B cell (primary cell): ENCODE measurements around the gene MSTN. TPM values are rescaled to one million over a fixed set of nuclear protein-coding genes. Genes with fewer than 3 reads are reported as not detected.

Experiments used
- ATAC-seq: fragments of 200-7000 bp; cut with Tn5 transposase; one replicate; pipeline ENCODE4 v1.10.0; 2021; ENCODE audit warnings: low read depth, mild to moderate bottlenecking, moderate number of reproducible peaks, moderate library complexity
- CTCF ChIA-PET: fragments of 350-600 bp; sonication (Branson Sonifier 250); formaldehyde crosslinking; loops from one replicate; lab custom pipeline; 2021; ENCODE audit warnings: antibody characterized with exemption, inconsistent platforms; lab: Charles Lee
- POLR2A ChIA-PET: fragments of 350-600 bp; sonication (Branson Sonifier 250); formaldehyde crosslinking; loops from one replicate; lab custom pipeline; 2021; ENCODE audit warnings: antibody characterized with exemption; lab: Charles Lee
- DNase-seq: peaks from one replicate; pipeline ENCODE4 v3.0.0; 2013
- H2AFZ ChIP-seq: 2 replicates; pipeline ENCODE4 v1.6.1; 2012; ENCODE audit warnings: mild to moderate bottlenecking, low read depth, low read length; ENCODE audit not compliant: insufficient read depth, poor library complexity, severe bottlenecking
- H3K27ac ChIP-seq, 2 donors: 1 replicate in 1 of 2; 2 replicates in 1 of 2; pipeline ENCODE4 v1.5.1; 2012 to 2013; ENCODE audit warnings: low read length in 2 of 2, mild to moderate bottlenecking in 2 of 2, moderate library complexity in 1 of 2
- H3K27me3 ChIP-seq, 4 experiments: fragments of 200-600 bp in 1 of 4; sonication (generic) in 1 of 4; replicated peaks in 1 of 4; 1 replicate in 2 of 4; 2 replicates in 2 of 4; pipeline versions ENCODE4 v1.6.1 to v1.7.0; 2013 to 2016; ENCODE audit warnings: low read length in 3 of 4, mild to moderate bottlenecking in 2 of 4, mixed read lengths in 1 of 4, moderate library complexity in 1 of 4; ENCODE audit not compliant: insufficient read depth in 4 of 4, control insufficient read depth in 3 of 4; ENCODE audit errors: control extremely low read depth in 1 of 4
- H3K36me3 ChIP-seq, 2 experiments: replicated peaks in 1 of 2; 1 replicate in 1 of 2; 2 replicates in 1 of 2; pipeline versions ENCODE4 v1.6.1 to v1.7.1; 2013; ENCODE audit warnings: low read length in 1 of 2; ENCODE audit not compliant: insufficient read depth in 2 of 2, control insufficient read depth in 1 of 2; ENCODE audit errors: control extremely low read depth in 1 of 2, extremely low read depth in 1 of 2
- H3K4me1 ChIP-seq, 2 donors: fragments of 200-600 bp in 1 of 2; sonication (generic) in 1 of 2; 1 replicate in 1 of 2; 2 replicates in 1 of 2; pipeline versions ENCODE4 v1.5.1 to v1.6.1; 2013 to 2017; ENCODE audit warnings: low read length in 2 of 2; ENCODE audit not compliant: control insufficient read depth in 2 of 2, insufficient read depth in 2 of 2
- H3K4me2 ChIP-seq: replicated peaks from 2 replicates; pipeline ENCODE3; 2012; ENCODE audit warnings: mild to moderate bottlenecking, low read depth, low read length; ENCODE audit not compliant: poor library complexity, severe bottlenecking
- H3K4me3 ChIP-seq, 5 experiments: fragments of 200-600 bp in 1 of 5; sonication (generic) in 1 of 5; 1 replicate in 3 of 5; 2 replicates in 2 of 5; pipeline versions ENCODE4 v1.5.1 to v1.7.0; 2011 to 2016; ENCODE audit warnings: low read length in 4 of 5, mild to moderate bottlenecking in 4 of 5, low read depth in 2 of 5, control low read depth in 1 of 5, moderate library complexity in 1 of 5; ENCODE audit not compliant: insufficient read depth in 1 of 5; ENCODE audit errors: control extremely low read depth in 1 of 5, extremely low read depth in 1 of 5
- H3K79me2 ChIP-seq: fragments of 200-600 bp; sonication (generic); one replicate; pipeline ENCODE4 v1.6.0; 2016; ENCODE audit warnings: low read length; ENCODE audit not compliant: control insufficient read depth, insufficient read depth
- H3K9ac ChIP-seq: fragments of 200-600 bp; sonication (generic); 2 replicates; pipeline ENCODE4 v1.6.1; 2017; ENCODE audit warnings: mild to moderate bottlenecking, low read length, moderate library complexity
- H3K9me3 ChIP-seq, 3 donors: one replicate each; pipeline versions ENCODE4 v1.6.1 to v1.7.1; 2013; ENCODE audit warnings: low read length in 2 of 3; ENCODE audit not compliant: control insufficient read depth in 2 of 3, insufficient read depth in 1 of 3; ENCODE audit errors: control extremely low read depth in 1 of 3
- H4K20me1 ChIP-seq: 2 replicates; pipeline ENCODE4 v1.6.0; 2012; ENCODE audit warnings: mild to moderate bottlenecking, low read length; ENCODE audit not compliant: insufficient read depth, control insufficient read depth, poor library complexity, severe bottlenecking
- H3K27ac Mint-ChIP-seq: one replicate; pipeline ENCODE4 v1.8.0; 2021; ENCODE audit warnings: mixed read lengths
- H3K27me3 Mint-ChIP-seq: one replicate; pipeline ENCODE4 v1.8.0; 2021; ENCODE audit warnings: mixed read lengths
- H3K4me1 Mint-ChIP-seq: one replicate; pipeline ENCODE4 v1.8.0; 2021; ENCODE audit warnings: mixed read lengths
- H3K4me3 Mint-ChIP-seq: one replicate; pipeline ENCODE4 v1.8.0; 2021; ENCODE audit warnings: mixed read lengths
- H3K9me3 Mint-ChIP-seq: one replicate; pipeline ENCODE4 v1.8.0; 2022; ENCODE audit warnings: mixed read lengths; ENCODE audit not compliant: insufficient read depth
- CTCF ChIP-seq: fragments of 200-600 bp; IDR thresholded peaks from one replicate; pipeline ENCODE4 v1.8.0; 2022; ENCODE audit warnings: antibody characterized with exemption, mild to moderate bottlenecking
- EZH2 ChIP-seq: IDR thresholded peaks from 2 replicates; pipeline ENCODE4 v1.6.1; 2012; ENCODE audit warnings: borderline replicate concordance, low read depth, mild to moderate bottlenecking, moderate library complexity, low read length; ENCODE audit not compliant: insufficient read depth, poor library complexity, severe bottlenecking
- WGBS: methylation state at CpG from one replicate; pipeline ENCODE4 v1.1.5; 2013; ENCODE audit warnings: missing lambda C conversion rate; ENCODE audit not compliant: insufficient coverage; 5-methylcytosine and 5-hydroxymethylcytosine counted together
- intact Hi-C: fragments of 100-400 bp; cut with micrococcal nuclease; formaldehyde crosslinking; loops from one replicate; pipeline ENCODE4 v1.10.0; 2022
- polyA plus RNA-seq: library from polyadenylated mRNA; depleted of rRNA; stranded (reverse); fragments of >200 nt; gene quantifications from 2 replicates; pipeline ENCODE4 v1.2.3, GENCODE V29; 2012
- total RNA-seq, 2 donors: library from RNA; stranded (reverse); fragments of 120-200 nt in 1 of 2; gene quantifications; 1 replicate in 1 of 2; 2 replicates in 1 of 2; pipeline versions ENCODE4 v1.2.3 to v1.2.4, GENCODE V29; 2013 to 2022

MSTN gene
- total and polyA plus RNA-seq, 2 donors (not counting 1 experiment from before 2014, with no cell fraction given) = 0.07 TPM; not detected in 1

DNA sequence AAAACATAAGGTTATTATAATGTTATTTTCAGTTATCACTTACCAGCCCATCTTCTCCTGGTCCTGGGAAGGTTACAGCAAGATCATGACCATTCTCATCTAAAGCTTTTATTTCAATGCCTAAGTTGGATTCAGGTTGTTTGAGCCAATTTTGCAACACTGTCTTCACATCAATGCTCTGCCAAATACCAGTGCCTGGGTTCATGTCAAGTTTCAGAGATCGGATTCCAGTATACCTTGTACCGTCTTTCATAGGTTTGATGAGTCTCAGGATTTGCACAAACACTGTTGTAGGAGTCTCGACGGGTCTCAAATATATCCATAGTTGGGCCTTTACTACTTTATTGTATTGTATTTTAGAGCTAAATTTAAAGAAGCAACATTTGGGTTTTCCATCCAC, 2.5 kb downstream of the MSTN start:
- H3K27ac ChIP-seq = no peak overlapping the region
- no peak for ATAC-seq
- H3K4me1 Mint-ChIP-seq = no peaks in the 10 kb centered on the region
- no peak for DNase-seq
- H3K9me3 Mint-ChIP-seq = no peaks in the 10 kb centered on the region
- H4K20me1 ChIP-seq = no peaks in the 10 kb centered on the region
- ChIA-PET POLR2A (no interaction called here), CTCF (interaction anchor here (0.9 to 1.1 kb wide), 2 partner anchors 10 to 11 kb away, joined by 3 read pairs; no protein-coding TSS in a partner anchor)
- no peak overlapping the region for H3K9ac ChIP-seq
- no peaks in the 10 kb centered on the region for H3K79me2 ChIP-seq
- H3K4me1 ChIP-seq = no peaks in the 10 kb centered on the region
- H3K4me3 ChIP-seq = no peak overlapping the region
- TF ChIP-seq EZH2 (no peak), CTCF (no peak)
- no peak overlapping the region for H3K4me2 ChIP-seq
- no peaks in the 10 kb centered on the region for H3K9me3 ChIP-seq
- WGBS = 100% methylated on average over 2 of the region's 4 CpGs
- no peaks in the 10 kb centered on the region for H3K27me3 ChIP-seq
- H3K27ac Mint-ChIP-seq = no peak overlapping the region
- H2AFZ ChIP-seq = no peak overlapping the region
- H3K36me3 ChIP-seq = no peaks in the 10 kb centered on the region
- intact Hi-C loops = no loop called here
- H3K27me3 Mint-ChIP-seq = no peaks in the 10 kb centered on the region
- H3K4me3 Mint-ChIP-seq = no peak overlapping the region

DNA sequence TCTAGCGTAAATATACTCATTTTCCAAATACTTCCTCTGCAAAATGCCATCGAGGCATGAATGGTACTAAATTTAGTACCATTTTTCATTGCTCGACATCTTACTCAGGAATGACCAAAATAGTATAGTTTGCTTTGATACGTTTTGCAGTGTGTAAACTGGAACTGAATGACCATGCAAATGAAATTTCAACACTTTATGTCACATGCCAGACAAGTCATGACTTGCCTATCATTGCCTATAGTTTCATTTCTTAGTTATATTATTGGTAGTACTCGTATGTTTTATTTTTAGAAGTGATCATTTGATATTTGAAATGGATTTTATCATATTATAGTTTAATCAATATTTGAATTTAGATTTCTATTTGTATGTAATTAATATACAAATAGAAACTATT, 9.1 kb downstream of the MSTN start:
- no peak overlapping the region for H3K27ac ChIP-seq
- no peaks in the 10 kb centered on the region for H3K27me3 ChIP-seq
- no peak overlapping the region for H3K4me3 Mint-ChIP-seq
- CTCF ChIA-PET = no interaction called here
- DNase-seq (no peak), ATAC-seq (no peak)
- intact Hi-C loops = no loop called here
- WGBS = 80% methylated on average over 2 of the region's 5 CpGs
- H3K9me3 Mint-ChIP-seq = no peaks in the 10 kb centered on the region
- no peak overlapping the region for H3K4me3 ChIP-seq
- no peaks in the 10 kb centered on the region for H3K4me1 Mint-ChIP-seq
- H3K9me3 ChIP-seq = no peaks in the 10 kb centered on the region
- H3K4me2 ChIP-seq = no peak overlapping the region
- H4K20me1 ChIP-seq = no peaks in the 10 kb centered on the region
- no peak overlapping the region for H3K9ac ChIP-seq
- TF ChIP-seq EZH2 = no peak
- no peak for TF ChIP-seq CTCF
- no peaks in the 10 kb centered on the region for H3K79me2 ChIP-seq
- H3K27me3 Mint-ChIP-seq = peaks cover 5% of the 10 kb centered on the region
- no peaks in the 10 kb centered on the region for H3K36me3 ChIP-seq
- H2AFZ ChIP-seq = no peak overlapping the region
- POLR2A ChIA-PET = no interaction called here
- no peaks in the 10 kb centered on the region for H3K4me1 ChIP-seq
- H3K27ac Mint-ChIP-seq = no peak overlapping the region
